ENCODE results near the gene RAB9A. TPM values are rescaled to one million over a fixed set of nuclear protein-coding genes. Genes with fewer than 3 reads are reported as not detected.

RAB9A gene
- polyA plus RNA-seq, 3 donors, result 17.9 to 38.1 (median 30.8) TPM

- H3K27ac ChIP-seq (ENCODE audit: low read depth in 1 of 2, low read length in 2 of 2), result no peak overlapping the region
Observed at GRCh38 chrX:13649838-13650237, 39.1 kb upstream of the RAB9A start.

GRCh38 chrX:13650318-13650717 is 38.6 kb upstream of the RAB9A start:
- Histone ChIP-seq H3K27me3 (ENCODE audit: control insufficient read depth in 2 of 2, insufficient read depth in 2 of 2, low read length in 2 of 2) (no peaks in the 10 kb centered on the region), H3K9ac (ENCODE audit: insufficient read depth, low read length, poor library complexity, severe bottlenecking) (no peak overlapping the region), H2AFZ (ENCODE audit: insufficient read depth, low read depth, low read length, poor library complexity, severe bottlenecking) (no peak overlapping the region), H3K79me2 (ENCODE audit: insufficient read depth, low read length) (peaks cover 13% of the 10 kb centered on the region), H3K4me1 (ENCODE audit: control insufficient read depth in 1 of 2, insufficient read depth in 2 of 2, low read length in 2 of 2) (peaks cover 19 to 21% of the 10 kb centered on the region in 2 donors), H3K27ac (ENCODE audit: low read depth in 1 of 2, low read length in 2 of 2) (no peak overlapping the region), H3K4me3 (replicated peaks in 1 of 3; ENCODE audit: low read depth in 2 of 3, low read length in 3 of 3) (no peak overlapping the region), H3K4me2 (replicated peaks; ENCODE audit: extremely low read depth, low read length, poor library complexity, severe bottlenecking) (no peak overlapping the region), H3K36me3 (replicated peaks in 1 of 2; ENCODE audit: control insufficient read depth in 1 of 2, insufficient read depth in 2 of 2, low read length in 2 of 2) (no peaks in the 10 kb centered on the region), H4K20me1 (ENCODE audit: insufficient read depth, low read length) (no peaks in the 10 kb centered on the region), H3K9me3 (replicated peaks in 1 of 2; ENCODE audit: control insufficient read depth in 1 of 2, insufficient read depth in 1 of 2, low read length in 2 of 2) (peaks cover 8 to 11% of the 10 kb centered on the region in 2 donors)
- Mint-ChIP-seq H3K9me3 (peaks cover 2 to 25% (median 15%) of the 10 kb centered on the region in 7 donors), H3K36me3 (peaks cover 3 to 4% of the 10 kb centered on the region in 2 donors), H3K4me1 (peaks cover 13% of the 10 kb centered on the region), H3K27ac (no peak overlapping the region), H3K4me3 (no peak overlapping the region), H3K27me3 (ENCODE audit: low read depth in 3 of 3) (peaks cover 0 to 28% (median 0%) of the 10 kb centered on the region in 3 donors)
- WGBS (ENCODE audit: insufficient coverage), result no CpG with 5 or more reads among the region's 1 CpG
- no peak for DNase-seq
- intact Hi-C loops (cut with micrococcal nuclease), result loop anchor here (5.0 to 10.0 kb wide), 2 partner anchors 42 to 84 kb away; partner anchors contain the start of genes OFD1 (in 2 of the 2) and TRAPPC2 (in 2 of the 2)
- no peak for TF ChIP-seq CTCF (IDR thresholded peaks at IDR 0.05)

More at GRCh38 chrX:13649838-13650237, 39.1 kb upstream of the RAB9A start:
- Mint-ChIP-seq H3K4me1 (peaks cover 13% of the 10 kb centered on the region), H3K36me3 (no peaks in the 10 kb centered on the region), H3K27ac (no peak overlapping the region), H3K4me3 (no peak overlapping the region), H3K27me3 (ENCODE audit: low read depth in 3 of 3) (peaks cover 0 to 26% (median 0%) of the 10 kb centered on the region in 3 donors), H3K9me3 (peaks cover 2 to 25% (median 15%) of the 10 kb centered on the region in 7 donors)
- H3K4me1 ChIP-seq (ENCODE audit: control insufficient read depth in 1 of 2, insufficient read depth in 2 of 2, low read length in 2 of 2), result peaks cover 19 to 21% of the 10 kb centered on the region in 2 donors
- intact Hi-C loops (cut with micrococcal nuclease), result loop anchor here (5.0 to 10.0 kb wide), 2 partner anchors 42 to 85 kb away; partner anchors contain the start of genes OFD1 (in 2 of the 2) and TRAPPC2 (in 2 of the 2)
- H2AFZ ChIP-seq (ENCODE audit: insufficient read depth, low read depth, low read length, poor library complexity, severe bottlenecking), result no peak overlapping the region
- H3K4me3 ChIP-seq (replicated peaks in 1 of 3; ENCODE audit: low read depth in 2 of 3, low read length in 3 of 3), result no peak overlapping the region
- no peak for DNase-seq
- H3K36me3 ChIP-seq (replicated peaks in 1 of 2; ENCODE audit: control insufficient read depth in 1 of 2, insufficient read depth in 2 of 2, low read length in 2 of 2), result no peaks in the 10 kb centered on the region
- peaks cover 9% of the 10 kb centered on the region for H3K79me2 ChIP-seq (ENCODE audit: insufficient read depth, low read length)
- no peaks in the 10 kb centered on the region for H3K27me3 ChIP-seq (ENCODE audit: control insufficient read depth in 2 of 2, insufficient read depth in 2 of 2, low read length in 2 of 2)
- 90% methylated on average over 2 of the region's 5 CpGs for whole genome bisulfite sequencing (ENCODE audit: insufficient coverage)
- no peaks in the 10 kb centered on the region for H4K20me1 ChIP-seq (ENCODE audit: insufficient read depth, low read length)
- no peak overlapping the region for H3K9ac ChIP-seq (ENCODE audit: insufficient read depth, low read length, poor library complexity, severe bottlenecking)
- TF ChIP-seq CTCF (IDR thresholded peaks at IDR 0.05), result no peak
- peaks cover 8 to 11% of the 10 kb centered on the region in 2 donors for H3K9me3 ChIP-seq (replicated peaks in 1 of 2; ENCODE audit: control insufficient read depth in 1 of 2, insufficient read depth in 1 of 2, low read length in 2 of 2)
- no peak overlapping the region for H3K4me2 ChIP-seq (replicated peaks; ENCODE audit: extremely low read depth, low read length, poor library complexity, severe bottlenecking)

Measured in CD14-positive monocyte (primary cell).